Measurements from ENCODE around the gene KHSRP.
"Not testable (repeated sequence)": the region's sequence is repeated elsewhere in the genome, so short reads cannot be mapped to it uniquely, and the experiment has no call there.

Gene KHSRP

DNA sequence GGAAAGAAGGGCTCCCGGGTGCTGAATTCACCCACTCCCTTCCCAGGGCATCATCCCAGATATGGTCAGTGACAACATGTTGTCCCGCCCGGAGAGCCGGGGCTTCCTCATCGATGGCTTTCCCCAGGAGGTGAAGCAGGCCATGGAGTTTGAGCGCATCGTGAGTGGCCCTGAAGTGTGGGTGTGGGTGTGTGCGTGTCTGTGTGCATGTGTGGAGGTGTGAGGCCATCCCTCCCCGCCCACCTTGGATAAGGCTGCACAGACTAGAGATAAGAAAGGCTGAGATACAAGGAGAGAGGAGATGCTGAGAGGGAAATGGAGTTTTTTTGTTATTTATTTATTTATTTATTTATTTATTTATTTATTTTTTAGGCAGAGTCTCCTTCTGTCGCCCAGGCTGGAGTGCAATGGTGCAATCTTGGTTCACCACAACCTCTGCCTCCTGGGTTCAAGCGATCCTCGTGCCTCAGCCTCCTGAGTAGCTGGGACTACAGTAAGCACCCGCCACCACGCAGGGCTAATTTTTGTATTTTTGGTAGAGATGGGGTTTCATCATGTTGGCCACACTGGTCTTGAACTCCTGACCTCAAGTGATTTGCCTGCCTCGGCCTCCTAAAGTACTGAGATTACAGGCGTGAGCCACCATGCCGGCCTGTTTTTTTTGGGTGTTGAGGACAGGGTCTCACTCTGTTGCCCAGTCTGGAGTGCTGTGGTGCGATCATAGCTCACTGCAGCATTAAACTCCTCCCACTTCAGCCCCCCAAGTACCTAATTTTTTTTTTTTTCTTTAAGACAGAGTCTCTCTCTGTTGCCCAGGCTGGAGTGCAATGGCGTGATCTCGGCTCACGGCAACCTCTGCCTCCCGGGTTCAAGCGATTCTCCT is 24.3 kb downstream of the KHSRP start:
- DNase-seq; in situ Hi-C loops (cut with MboI; ENCODE audit: low pct_unique_long_range_greater_than_20kb, low sequenced_read_pairs): not testable (repeated sequence)

- in situ Hi-C loops (cut with MboI; ENCODE audit: low pct_unique_long_range_greater_than_20kb, low sequenced_read_pairs): no loop called here
- no peak for DNase-seq
These were observed 28.3 kb downstream of the KHSRP start for GRCh38 chr19:6396305-6396704.

- in situ Hi-C loops (cut with MboI; ENCODE audit: low pct_unique_long_range_greater_than_20kb, low sequenced_read_pairs): no loop called here
- no peak for DNase-seq
These were observed 29.8 kb downstream of the KHSRP start for GRCh38 chr19:6394831-6395230.

DNA sequence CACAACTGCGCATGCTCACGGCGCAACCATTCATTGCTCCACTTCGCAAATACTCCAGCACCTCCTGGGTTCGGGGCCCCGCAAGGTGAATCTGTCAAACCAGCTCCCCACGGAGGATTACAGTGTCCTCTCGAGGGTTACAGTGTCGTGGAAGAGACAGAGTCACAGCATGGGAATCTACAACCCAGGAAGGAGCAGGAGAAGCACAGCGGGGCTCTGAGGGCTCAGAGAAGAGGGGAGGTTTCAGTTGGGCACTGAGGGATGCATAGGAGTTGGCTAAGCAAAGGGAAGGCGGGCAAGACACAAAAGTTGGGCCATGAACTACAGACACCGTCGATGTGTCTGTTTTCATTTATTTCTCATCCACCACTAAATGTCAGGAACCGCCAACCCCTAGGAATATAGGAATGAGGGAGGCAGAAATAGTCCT is 30.6 kb downstream of the KHSRP start:
- DNase-seq: no peak
- in situ Hi-C loops (cut with MboI; ENCODE audit: low pct_unique_long_range_greater_than_20kb, low sequenced_read_pairs): no loop called here

- DNase-seq: peak; percentile 95
- in situ Hi-C loops (cut with MboI; ENCODE audit: low pct_unique_long_range_greater_than_20kb, low sequenced_read_pairs): no loop called here
These were observed 31.3 kb downstream of the KHSRP start, which contains the start of gene GTF2F1 for GRCh38 chr19:6393074-6393982. Gene GTF2F1 (minus strand): TSS chr19:6393164. CDS start chr19:6392995, 169 bp downstream.

- DNase-seq: no peak
- in situ Hi-C loops (cut with MboI; ENCODE audit: low pct_unique_long_range_greater_than_20kb, low sequenced_read_pairs): no loop called here
These were observed 32.2 kb downstream of the KHSRP start for GRCh38 chr19:6392221-6393073.

- no peak for DNase-seq
- in situ Hi-C loops (cut with MboI; ENCODE audit: low pct_unique_long_range_greater_than_20kb, low sequenced_read_pairs): no loop called here
These were observed 37.2 kb downstream of the KHSRP start for GRCh38 chr19:6387372-6387771.

- no peak for DNase-seq
- in situ Hi-C loops (cut with MboI; ENCODE audit: low pct_unique_long_range_greater_than_20kb, low sequenced_read_pairs): no loop called here
These were observed 40.2 kb downstream of the KHSRP start for GRCh38 chr19:6384381-6384780.

DNA sequence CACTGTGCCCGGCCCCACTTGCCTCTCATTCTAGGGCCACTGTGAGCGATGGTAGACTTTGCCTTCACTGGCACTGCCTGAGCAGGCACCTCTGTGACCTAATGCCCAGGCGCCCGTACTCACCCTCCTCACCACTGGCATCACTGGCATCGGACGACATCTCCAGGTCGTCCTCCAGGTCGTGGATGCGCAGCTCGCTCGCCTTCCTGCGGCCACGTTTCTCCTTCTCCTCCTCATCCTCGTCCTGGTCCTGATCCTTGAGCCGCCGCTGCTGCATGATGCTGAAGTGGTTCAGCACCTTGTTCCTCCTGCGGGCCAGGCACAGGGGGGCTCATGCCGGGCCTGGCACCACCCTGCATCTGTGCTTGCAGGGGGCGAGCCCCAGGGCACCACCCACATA is 41.4 kb downstream of the KHSRP start:
- in situ Hi-C loops (cut with MboI; ENCODE audit: low pct_unique_long_range_greater_than_20kb, low sequenced_read_pairs): no loop called here
- DNase-seq: no peak

DNA sequence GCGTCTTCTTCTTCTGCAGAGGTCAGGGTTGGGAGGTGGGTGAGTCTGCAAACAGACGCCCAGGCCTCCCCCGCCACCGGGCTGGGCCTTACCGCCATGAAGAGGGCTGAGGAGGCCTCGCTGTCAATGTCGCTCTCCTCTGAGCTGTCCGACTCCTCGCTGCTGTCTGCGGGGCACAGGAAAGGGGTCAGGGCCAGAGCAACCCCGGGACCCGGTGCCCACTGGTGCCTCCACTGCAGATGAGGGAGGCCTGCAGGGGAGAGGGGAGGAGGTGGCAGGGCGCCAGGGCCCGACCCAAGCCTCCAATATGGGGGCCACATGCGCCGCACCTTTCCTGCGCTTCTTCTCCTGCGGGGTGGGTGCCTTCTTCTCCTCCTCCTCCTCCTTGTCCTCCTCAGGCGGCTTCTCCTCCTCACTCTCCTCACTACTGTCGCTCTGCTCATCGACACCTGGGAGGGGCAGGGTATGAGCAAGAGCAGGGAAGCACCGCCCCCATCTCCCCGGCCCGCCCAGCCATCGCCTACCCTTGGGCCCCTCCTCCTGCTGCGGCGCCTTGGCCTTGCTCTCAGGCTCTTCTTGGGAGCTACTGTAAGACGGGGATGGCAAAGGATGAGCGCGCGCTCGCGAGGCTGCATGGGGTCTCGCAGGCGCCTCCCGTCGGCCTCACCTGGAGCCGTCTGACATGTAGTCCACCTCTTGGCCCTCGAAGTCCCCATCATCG is 43.4 kb downstream of the KHSRP start:
- DNase-seq: no peak
- in situ Hi-C loops (cut with MboI; ENCODE audit: low pct_unique_long_range_greater_than_20kb, low sequenced_read_pairs): no loop called here

DNA sequence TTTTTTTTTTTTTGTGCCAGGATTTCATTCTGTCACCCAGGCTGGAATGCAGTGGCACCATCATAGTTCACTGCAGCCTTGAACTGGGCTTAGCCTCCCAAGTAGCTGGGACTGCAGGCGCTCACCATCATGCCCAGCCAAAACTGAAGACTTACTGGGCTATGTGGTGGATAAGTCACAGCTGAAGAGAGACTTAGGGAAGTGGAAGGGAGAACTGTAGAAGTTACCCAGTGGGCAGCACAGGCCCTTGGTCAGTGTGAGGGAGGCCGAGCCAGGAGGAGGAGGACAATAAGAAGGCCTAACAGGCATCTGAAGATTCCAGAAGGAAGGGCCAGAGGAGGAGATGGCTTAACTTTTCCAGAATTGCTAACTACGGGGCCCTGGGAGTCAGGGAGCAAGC is 44.9 kb downstream of the KHSRP start:
- in situ Hi-C loops (cut with MboI; ENCODE audit: low pct_unique_long_range_greater_than_20kb, low sequenced_read_pairs): no loop called here

GRCh38 chr19:6378486-6378885 is 46.1 kb downstream of the KHSRP start:
- no peak for DNase-seq
- in situ Hi-C loops (cut with MboI; ENCODE audit: low pct_unique_long_range_greater_than_20kb, low sequenced_read_pairs): no loop called here

More for the DNA sequence above, 44.9 kb downstream of the KHSRP start:
- no peak for DNase-seq

DNA sequence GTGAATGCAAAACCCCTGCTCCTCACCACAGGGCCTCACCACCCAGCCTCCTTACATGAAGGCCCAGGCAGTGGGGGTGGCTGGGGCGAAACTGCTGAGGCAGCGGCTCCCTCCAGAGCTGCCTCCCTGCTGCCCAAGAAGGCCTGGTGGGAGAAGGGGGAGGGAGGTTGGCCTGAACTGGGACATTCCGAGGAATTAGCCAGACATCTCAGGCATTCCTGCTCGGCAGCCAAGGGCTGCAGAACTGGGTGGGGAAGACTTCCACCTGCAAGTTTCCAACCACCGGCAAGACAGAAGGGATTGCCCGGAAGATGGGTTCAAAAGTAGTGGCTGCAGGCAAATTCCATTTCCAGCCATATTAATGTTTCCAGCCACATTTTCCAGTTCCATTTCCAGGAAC is 46.6 kb downstream of the KHSRP start:
- in situ Hi-C loops (cut with MboI; ENCODE audit: low pct_unique_long_range_greater_than_20kb, low sequenced_read_pairs): no loop called here
- DNase-seq: no peak

GRCh38 chr19:6376512-6377190 is 48.0 kb downstream of the KHSRP start:
- in situ Hi-C loops (cut with MboI; ENCODE audit: low pct_unique_long_range_greater_than_20kb, low sequenced_read_pairs): no loop called here
- no peak for DNase-seq

DNA sequence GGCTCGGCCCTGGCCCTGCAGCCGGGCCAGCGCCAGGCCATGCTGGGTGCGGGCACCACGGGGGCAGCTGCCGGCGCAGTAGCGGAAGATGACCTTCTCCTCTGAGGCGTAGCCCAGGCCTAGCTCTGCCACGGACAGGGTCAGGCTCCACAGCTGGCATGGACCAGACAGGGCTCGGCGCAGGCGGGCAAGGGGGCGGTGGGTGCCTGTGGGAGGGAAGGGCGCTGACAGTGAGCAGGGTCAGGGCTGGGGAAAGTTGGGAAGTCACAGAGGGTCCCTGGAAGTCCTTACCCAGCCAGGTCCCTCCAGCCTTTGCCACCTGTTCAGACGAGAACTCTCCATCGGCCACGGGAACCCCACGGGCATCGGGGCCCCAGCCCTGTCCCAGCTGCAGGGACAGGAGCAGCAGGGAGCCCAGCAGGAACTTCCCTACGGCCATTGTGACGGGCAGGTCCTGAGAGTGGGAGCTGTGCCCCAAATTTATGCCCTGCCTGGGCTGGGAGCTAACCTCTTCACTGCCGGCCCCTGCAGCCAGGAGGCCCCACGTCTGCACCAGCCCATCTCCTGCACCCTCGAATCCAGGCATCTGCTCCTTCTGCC is 49.1 kb downstream of the KHSRP start, which contains the start of gene PSPN:
Gene PSPN (minus strand): TSS at position 523 of the 600 bp plus-strand sequence. CDS start 84 bp downstream, at position 439.
- DNase-seq: no peak
- in situ Hi-C loops (cut with MboI; ENCODE audit: low pct_unique_long_range_greater_than_20kb, low sequenced_read_pairs): no loop called here

DNA sequence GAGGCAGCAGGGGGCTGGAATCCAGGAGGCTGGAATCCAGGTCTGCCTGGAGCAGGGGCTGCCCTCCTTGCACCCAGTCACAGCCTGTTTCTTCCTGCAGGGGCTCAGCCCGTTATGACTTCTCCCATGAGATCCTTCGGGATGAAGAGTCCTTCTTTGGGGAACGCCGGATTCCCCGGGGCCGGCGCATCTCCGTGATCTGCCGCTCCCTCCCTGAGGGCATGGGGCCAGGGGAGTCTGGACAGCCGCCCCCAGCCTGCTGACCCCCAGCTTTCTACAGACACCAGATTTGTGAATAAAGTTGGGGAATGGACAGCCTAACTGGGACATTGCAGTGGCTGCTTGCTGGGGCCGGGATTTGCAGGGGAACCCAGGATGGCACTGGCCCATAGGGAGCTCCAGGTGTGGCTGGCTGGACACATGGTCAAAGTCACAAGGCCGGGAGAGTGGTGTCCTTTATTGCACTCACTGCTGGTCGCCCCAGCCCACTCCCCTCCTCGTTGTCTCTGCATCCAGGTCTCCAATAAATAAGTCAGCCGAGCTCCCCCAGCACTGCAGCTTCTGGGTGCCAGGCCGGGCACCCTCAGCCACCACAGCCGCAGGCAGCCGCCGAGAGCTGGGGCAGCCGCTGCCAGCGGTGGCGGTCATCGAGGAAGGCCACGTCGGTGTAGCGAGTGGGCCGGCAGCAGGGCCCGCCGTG is 49.8 kb downstream of the KHSRP start:
- no peak for DNase-seq
- in situ Hi-C loops (cut with MboI; ENCODE audit: low pct_unique_long_range_greater_than_20kb, low sequenced_read_pairs): no loop called here

DNA sequence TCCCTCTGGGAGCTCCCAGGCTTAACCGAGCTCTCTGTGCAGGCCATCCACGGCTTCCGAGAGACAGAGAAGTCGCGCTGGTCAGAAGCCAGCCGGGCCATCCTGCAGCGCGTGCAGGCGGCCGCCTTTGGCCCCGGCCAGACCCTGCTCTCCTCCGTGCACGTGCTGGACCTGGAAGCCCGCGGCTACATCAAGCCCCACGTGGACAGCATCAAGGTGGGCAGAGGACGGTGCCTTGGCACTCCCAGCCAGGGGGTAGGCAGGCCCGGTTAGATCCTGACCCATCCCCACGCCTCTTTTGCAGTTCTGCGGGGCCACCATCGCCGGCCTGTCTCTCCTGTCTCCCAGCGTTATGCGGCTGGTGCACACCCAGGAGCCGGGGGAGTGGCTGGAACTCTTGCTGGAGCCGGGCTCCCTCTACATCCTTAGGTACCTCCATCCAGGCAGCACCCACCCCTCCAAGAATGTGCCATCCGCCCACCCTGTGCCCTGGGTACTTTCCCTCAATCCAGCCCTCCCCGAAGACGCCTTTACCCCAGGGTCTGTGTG is 50.4 kb downstream of the KHSRP start:
- DNase-seq: no peak
- in situ Hi-C loops (cut with MboI; ENCODE audit: low pct_unique_long_range_greater_than_20kb, low sequenced_read_pairs): no loop called here

Data from KBM-7 (cell line).